NK-92 (cell line): ENCODE data around the gene ZNF827.
"Not testable (repeated sequence)": the region's sequence is repeated elsewhere in the genome, so short reads cannot be mapped to it uniquely, and the experiment has no call there.

ENCODE experiments used
- DNase-seq: peaks from one replicate; lab custom pipeline; 2025; ENCODE audit not compliant: unreplicated experiment; lab: John Stamatoyannopoulos, UW

The ZNF827 gene

GRCh38 chr4:145832384-145832783, 106.2 kb downstream of the ZNF827 start:
- not testable (repeated sequence) for DNase-seq

- no peak for DNase-seq
Measured at GRCh38 chr4:145830699-145831098, 107.9 kb downstream of the ZNF827 start.

GRCh38 chr4:145829629-145830395, 108.8 kb downstream of the ZNF827 start:
- no peak for DNase-seq

- DNase-seq, result no peak
Measured at GRCh38 chr4:145828802-145829485, 109.7 kb downstream of the ZNF827 start.

GRCh38 chr4:145827885-145828284, 110.7 kb downstream of the ZNF827 start:
- DNase-seq, result no peak

- DNase-seq, result no peak
Measured at GRCh38 chr4:145825255-145825654, 113.4 kb downstream of the ZNF827 start.

GRCh38 chr4:145824463-145824862, 114.2 kb downstream of the ZNF827 start:
- no peak for DNase-seq

- no peak for DNase-seq
Measured at GRCh38 chr4:145823743-145824142, 114.9 kb downstream of the ZNF827 start.

- no peak for DNase-seq
Measured at GRCh38 chr4:145822581-145822980, 116.0 kb downstream of the ZNF827 start.

- no peak for DNase-seq
Measured at GRCh38 chr4:145822181-145822580, 116.4 kb downstream of the ZNF827 start.

- no peak for DNase-seq
Measured at GRCh38 chr4:145821766-145822165, 116.9 kb downstream of the ZNF827 start.

- DNase-seq, result no peak
Measured at GRCh38 chr4:145820407-145820806, 118.2 kb downstream of the ZNF827 start.

- DNase-seq, result no peak
Measured at GRCh38 chr4:145819853-145820181, 118.8 kb downstream of the ZNF827 start.

GRCh38 chr4:145819101-145819852, 119.3 kb downstream of the ZNF827 start:
- DNase-seq, result no peak

GRCh38 chr4:145818011-145818410, 120.6 kb downstream of the ZNF827 start:
- no peak for DNase-seq

- no peak for DNase-seq
Measured at GRCh38 chr4:145816091-145816490, 122.5 kb downstream of the ZNF827 start.

- DNase-seq, result no peak
Measured at GRCh38 chr4:145815626-145816025, 123.0 kb downstream of the ZNF827 start.

- no peak for DNase-seq
Measured at GRCh38 chr4:145815027-145815612, 123.5 kb downstream of the ZNF827 start.

GRCh38 chr4:145814246-145814645, 124.4 kb downstream of the ZNF827 start:
- no peak for DNase-seq

GRCh38 chr4:145812919-145813318, 125.7 kb downstream of the ZNF827 start:
- DNase-seq, result no peak

GRCh38 chr4:145808848-145809512, 129.6 kb downstream of the ZNF827 start:
- no peak for DNase-seq
